GM21576 (cell line): ENCODE data around the gene TBC1D17.
A peak's percentile ranks its signal among the peaks of the same experiment; 100 is the strongest.

ENCODE experiments used
- ATAC-seq: cut with Tn5 transposase; IDR thresholded peaks from one replicate; pipeline ENCODE4 v1.9.1; 2021; ENCODE audit warnings: mild to moderate bottlenecking, moderate library complexity; ENCODE audit not compliant: unreplicated experiment

Gene TBC1D17

GRCh38 chr19:49875177-49875576 is 2.3 kb upstream of the TBC1D17 start:
- ATAC-seq, result no peak

GRCh38 chr19:49875857-49876421 is 1.6 kb upstream of the TBC1D17 start:
- ATAC-seq, result no peak

GRCh38 chr19:49876422-49877019 is 981 bp upstream of the TBC1D17 start:
- peak; percentile 38 for ATAC-seq

- peak; percentile 45 for ATAC-seq
Observed at GRCh38 chr19:49877879-49878743, 609 bp downstream of the TBC1D17 start.

GRCh38 chr19:49878744-49879070 is 1.2 kb downstream of the TBC1D17 start:
- ATAC-seq, result no peak

- no peak for ATAC-seq
Observed at GRCh38 chr19:49879243-49879963, 1.9 kb downstream of the TBC1D17 start.

- no peak for ATAC-seq
Observed at GRCh38 chr19:49880162-49880869, 2.8 kb downstream of the TBC1D17 start.

GRCh38 chr19:49881186-49881585 is 3.7 kb downstream of the TBC1D17 start:
- ATAC-seq, result no peak

GRCh38 chr19:49881672-49882394 is 4.3 kb downstream of the TBC1D17 start:
- ATAC-seq, result no peak

- no peak for ATAC-seq
Observed at GRCh38 chr19:49882643-49883042, 5.1 kb downstream of the TBC1D17 start.

- ATAC-seq, result no peak
Observed at GRCh38 chr19:49883094-49883493, 5.6 kb downstream of the TBC1D17 start.

- no peak for ATAC-seq
Observed at GRCh38 chr19:49884109-49884508, 6.6 kb downstream of the TBC1D17 start.

GRCh38 chr19:49884760-49885159 is 7.3 kb downstream of the TBC1D17 start:
- ATAC-seq, result no peak

- ATAC-seq, result no peak
Observed at GRCh38 chr19:49887037-49887664, 9.6 kb downstream of the TBC1D17 start.

- no peak for ATAC-seq
Observed at GRCh38 chr19:49887665-49888509, 10.4 kb downstream of the TBC1D17 start.

- ATAC-seq, result no peak
Observed at GRCh38 chr19:49888510-49888824, 11.0 kb downstream of the TBC1D17 start.

GRCh38 chr19:49889038-49889686 is 11.7 kb downstream of the TBC1D17 start:
- ATAC-seq, result no peak

- no peak for ATAC-seq
Observed at GRCh38 chr19:49889687-49890348, 12.3 kb downstream of the TBC1D17 start.
